CD4-positive, alpha-beta T cell (primary cell): ENCODE results near the gene KRTAP5-6. TPM values are rescaled to one million over a fixed set of nuclear protein-coding genes. Genes with fewer than 3 reads are reported as not detected.

Experiments
- ATAC-seq: fragments of 200-7000 bp; cut with Tn5 transposase; one replicate; pipeline ENCODE4 v1.10.0; 2022; ENCODE audit warnings: mild to moderate bottlenecking; ENCODE audit not compliant: poor library complexity
- CTCF ChIA-PET: fragments of 350-600 bp; sonication (Branson Sonifier 250); formaldehyde crosslinking; loops from one replicate; lab custom pipeline; 2021; ENCODE audit warnings: antibody characterized with exemption, inconsistent platforms; lab: Charles Lee
- POLR2A ChIA-PET: fragments of 350-600 bp; sonication (Branson Sonifier 250); formaldehyde crosslinking; loops from one replicate; lab custom pipeline; 2021; ENCODE audit warnings: antibody characterized with exemption, inconsistent platforms; lab: Charles Lee
- DNase-seq, 14 experiments: peaks; one replicate each; pipeline ENCODE4 v3.0.0-alpha.2; 2013 to 2020; ENCODE audit warnings: mixed read lengths in 2 of 14
- H3K27ac ChIP-seq, 2 donors: one replicate each; pipeline versions ENCODE4 v1.5.1 to v1.7.0; 2013; ENCODE audit warnings: low read length in 2 of 2, low read depth in 1 of 2, mild to moderate bottlenecking in 1 of 2
- H3K27me3 ChIP-seq, 2 experiments: 1 replicate in 1 of 2; 2 replicates in 1 of 2; pipeline versions ENCODE4 v1.6.1 to v1.7.0; 2013; ENCODE audit warnings: low read length in 2 of 2, control low read depth in 1 of 2, mild to moderate bottlenecking in 1 of 2, moderate library complexity in 1 of 2; ENCODE audit not compliant: insufficient read depth in 2 of 2, control insufficient read depth in 1 of 2
- H3K36me3 ChIP-seq: one replicate; pipeline ENCODE4 v1.6.1; 2013; ENCODE audit warnings: low read length, control low read depth; ENCODE audit not compliant: insufficient read depth
- H3K4me1 ChIP-seq: one replicate; pipeline ENCODE4 v1.6.1; 2013; ENCODE audit warnings: low read length, control low read depth; ENCODE audit not compliant: insufficient read depth
- H3K4me3 ChIP-seq: one replicate; pipeline ENCODE4 v1.5.1; 2013; ENCODE audit warnings: mild to moderate bottlenecking, low read length, moderate library complexity
- H3K9me3 ChIP-seq, 2 experiments: 1 replicate in 1 of 2; 2 replicates in 1 of 2; pipeline versions ENCODE4 v1.6.1 to v1.7.0; 2013; ENCODE audit warnings: low read length in 2 of 2, mild to moderate bottlenecking in 2 of 2, control low read depth in 1 of 2, moderate library complexity in 1 of 2; ENCODE audit not compliant: control insufficient read depth in 1 of 2, insufficient read depth in 1 of 2
- H3K27ac Mint-ChIP-seq: one replicate; pipeline ENCODE4 v1.8.0; 2020; ENCODE audit warnings: mixed read lengths
- H3K27me3 Mint-ChIP-seq: one replicate; pipeline ENCODE4 v1.8.0; 2021; ENCODE audit warnings: mixed read lengths
- H3K36me3 Mint-ChIP-seq: one replicate; pipeline ENCODE4 v1.8.0; 2021; ENCODE audit warnings: low read depth, mixed read lengths
- H3K4me1 Mint-ChIP-seq: one replicate; pipeline ENCODE4 v1.8.0; 2021; ENCODE audit warnings: low read depth, mixed read lengths
- H3K4me3 Mint-ChIP-seq: one replicate; pipeline ENCODE4 v1.8.0; 2020; ENCODE audit warnings: mild to moderate bottlenecking, mixed read lengths
- H3K9me3 Mint-ChIP-seq: one replicate; pipeline ENCODE4 v1.8.0; 2020; ENCODE audit warnings: mixed read lengths
- CTCF ChIP-seq: fragments of 200-600 bp; IDR thresholded peaks from one replicate; pipeline ENCODE4 v1.8.0; 2022; ENCODE audit warnings: antibody characterized with exemption, mild to moderate bottlenecking
- intact Hi-C, 2 experiments: fragments of 100-400 bp; cut with DNase I in 1 of 2; cut with micrococcal nuclease in 1 of 2; formaldehyde crosslinking; loops; one replicate each; pipeline versions ENCODE4 v1.15.1 to v1.9.0; 2023 to 2025; cut with DNase I, micrococcal nuclease
- total RNA-seq, 174 experiments: library from RNA in 2 of 174; stranded (reverse) in 2 of 174; gene quantifications; one replicate each; pipeline ENCODE4 v1.2.3 and lab custom pipeline; 2021 to 2026

KRTAP5-6 gene
- total RNA-seq, 2 experiments from 2014 or later: not detected

GRCh38 chr11:1670905-1671371 is 26.1 kb upstream of the KRTAP5-6 start:
- no peak for ATAC-seq
- no peak for DNase-seq
- no peaks in the 10 kb centered on the region for H3K4me1 ChIP-seq
- H3K9me3 ChIP-seq: peaks cover 0 to 9% of the 10 kb centered on the region in 2 experiments
- no peak overlapping the region for H3K4me3 ChIP-seq
- Mint-ChIP-seq H3K4me1 (no peaks in the 10 kb centered on the region), H3K27ac (no peak overlapping the region), H3K27me3 (peaks cover 32% of the 10 kb centered on the region), H3K9me3 (no peaks in the 10 kb centered on the region), H3K4me3 (no peak overlapping the region), H3K36me3 (no peaks in the 10 kb centered on the region)
- H3K27ac ChIP-seq: no peak overlapping the region
- ChIA-PET CTCF (no interaction called here), POLR2A (no interaction called here)
- H3K27me3 ChIP-seq: peaks cover 7 to 31% of the 10 kb centered on the region in 2 experiments
- intact Hi-C loops: no loop called here
- TF ChIP-seq CTCF: no peak
- H3K36me3 ChIP-seq: no peaks in the 10 kb centered on the region

- H3K4me3 Mint-ChIP-seq: no peak overlapping the region
- intact Hi-C loops: no loop called here
- no peaks in the 10 kb centered on the region for H3K4me1 Mint-ChIP-seq
- no peak overlapping the region for H3K27ac Mint-ChIP-seq
- H3K9me3 Mint-ChIP-seq: no peaks in the 10 kb centered on the region
- H3K4me3 ChIP-seq: no peak overlapping the region
- ATAC-seq (no peak), DNase-seq (no peak)
- peaks cover 0 to 9% of the 10 kb centered on the region in 2 experiments for H3K9me3 ChIP-seq
- ChIA-PET POLR2A (no interaction called here), CTCF (no interaction called here)
- TF ChIP-seq CTCF: no peak
- H3K36me3 ChIP-seq: no peaks in the 10 kb centered on the region
- peaks cover 37% of the 10 kb centered on the region for H3K27me3 Mint-ChIP-seq
- H3K27me3 ChIP-seq: peaks cover 7 to 31% of the 10 kb centered on the region in 2 experiments
- no peaks in the 10 kb centered on the region for H3K36me3 Mint-ChIP-seq
- no peak overlapping the region for H3K27ac ChIP-seq
- no peaks in the 10 kb centered on the region for H3K4me1 ChIP-seq
Measured at GRCh38 chr11:1671658-1672057, 25.3 kb upstream of the KRTAP5-6 start.

- Mint-ChIP-seq H3K9me3 (no peaks in the 10 kb centered on the region), H3K4me1 (no peaks in the 10 kb centered on the region), H3K4me3 (no peak overlapping the region), H3K27me3 (peaks cover 40% of the 10 kb centered on the region), H3K27ac (no peak overlapping the region), H3K36me3 (no peaks in the 10 kb centered on the region)
- DNase-seq (no peak), ATAC-seq (no peak)
- Histone ChIP-seq H3K9me3 (peaks cover 0 to 9% of the 10 kb centered on the region in 2 experiments), H3K4me1 (no peaks in the 10 kb centered on the region), H3K27ac (no peak overlapping the region), H3K4me3 (no peak overlapping the region), H3K27me3 (peaks cover 7 to 27% of the 10 kb centered on the region in 2 experiments), H3K36me3 (no peaks in the 10 kb centered on the region)
- ChIA-PET CTCF (no interaction called here), POLR2A (no interaction called here)
- no peak for TF ChIP-seq CTCF
- intact Hi-C loops: no loop called here
Measured at GRCh38 chr11:1672613-1673350, 24.2 kb upstream of the KRTAP5-6 start.
